Endodermal cell (in vitro differentiated cells): ENCODE results near the gene SLC2A4. TPM values are rescaled to one million over a fixed set of nuclear protein-coding genes. Genes with fewer than 3 reads are reported as not detected.

Experiments
- DNase-seq: peaks from one replicate; pipeline ENCODE4 v3.0.0-alpha.2; 2017
- H3K27ac ChIP-seq: 2 replicates; pipeline ENCODE4 v1.5.1; 2013; ENCODE audit warnings: mild to moderate bottlenecking, low read depth, low read length, moderate library complexity
- H3K27me3 ChIP-seq: 2 replicates; pipeline ENCODE4 v1.6.1; 2013; ENCODE audit warnings: mild to moderate bottlenecking, low read length, moderate library complexity; ENCODE audit not compliant: insufficient read depth, control insufficient read depth, poor library complexity, severe bottlenecking
- H3K36me3 ChIP-seq: 2 replicates; pipeline ENCODE4 v1.7.0; 2013; ENCODE audit warnings: mild to moderate bottlenecking, low read length, moderate library complexity; ENCODE audit not compliant: control insufficient read depth, insufficient read depth
- H3K4me1 ChIP-seq: one replicate; pipeline ENCODE4 v1.7.0; 2013; ENCODE audit warnings: low read length; ENCODE audit not compliant: control insufficient read depth, insufficient read depth
- H3K4me3 ChIP-seq: 2 replicates; pipeline ENCODE4 v1.5.1; 2013; ENCODE audit warnings: mild to moderate bottlenecking, low read length, moderate library complexity
- H3K9ac ChIP-seq: 2 replicates; pipeline ENCODE4 v1.6.1; 2013; ENCODE audit warnings: mild to moderate bottlenecking, low read length, moderate library complexity; ENCODE audit not compliant: poor library complexity, severe bottlenecking; ENCODE audit errors: extremely low read depth
- H3K9me3 ChIP-seq: 2 replicates; pipeline ENCODE4 v1.6.1; 2013; ENCODE audit warnings: mild to moderate bottlenecking, low read length, moderate library complexity; ENCODE audit not compliant: control insufficient read depth
- H3K27ac Mint-ChIP-seq: 2 replicates; pipeline ENCODE4 v1.8.0; 2020; ENCODE audit warnings: mixed read lengths
- H3K27me3 Mint-ChIP-seq: 2 replicates; pipeline ENCODE4 v1.8.0; 2021; ENCODE audit warnings: mild to moderate bottlenecking, mixed read lengths; ENCODE audit not compliant: insufficient read depth
- H3K36me3 Mint-ChIP-seq: 2 replicates; pipeline ENCODE4 v1.8.0; 2020; ENCODE audit warnings: low read depth, mixed read lengths
- H3K4me1 Mint-ChIP-seq: 2 replicates; pipeline ENCODE4 v1.8.0; 2020; ENCODE audit warnings: mixed read lengths
- H3K4me3 Mint-ChIP-seq: 2 replicates; pipeline ENCODE4 v1.8.0; 2020; ENCODE audit warnings: mild to moderate bottlenecking, moderate library complexity, mixed read lengths
- H3K9me3 Mint-ChIP-seq: 2 replicates; pipeline ENCODE4 v1.8.0; 2020; ENCODE audit warnings: mild to moderate bottlenecking, mixed read lengths
- CTCF ChIP-seq: fragments of 200-600 bp; sonication (generic); conservative IDR thresholded peaks from 2 replicates; pipeline ENCODE4 v1.5.0; 2021; ENCODE audit warnings: antibody characterized with exemption, mild to moderate bottlenecking
- WGBS, 2 experiments: methylation state at CpG; one replicate each; pipeline versions ENCODE4 v1.1.5 to v1.1.7; 2013; ENCODE audit warnings: missing lambda C conversion rate in 2 of 2, mixed read lengths in 1 of 2; ENCODE audit not compliant: insufficient coverage in 1 of 2, insufficient read length in 1 of 2; 5-methylcytosine and 5-hydroxymethylcytosine counted together
- total RNA-seq, 2 donors: library from RNA; stranded (reverse); fragmentation: NEBNext Ultra II Directional in 1 of 2; extraction: Animal tissue kit (Norgen Biotek cat#: 25700) in 1 of 2; gene quantifications; 2 replicates in 1 of 2; 3 replicates in 1 of 2; pipeline ENCODE4 v1.2.1, GENCODE V29; 2021

The SLC2A4 gene
- total RNA-seq, 2 donors from 2014 or later = 2.2 to 5.4 TPM

GRCh38 chr17:7296189-7296861 is 14.8 kb downstream of the SLC2A4 start:
- H3K4me3 Mint-ChIP-seq = no peak overlapping the region
- TF ChIP-seq CTCF = peak; percentile 97
- WGBS, 2 experiments = 13 to 23% methylated on average over 10 to 51 of the region's 51 CpGs
- Histone ChIP-seq H3K9me3 (no peaks in the 10 kb centered on the region), H3K27me3 (peaks cover 62% of the 10 kb centered on the region), H3K4me1 (no peaks in the 10 kb centered on the region), H3K9ac (no peak overlapping the region), H3K4me3 (no peak overlapping the region), H3K27ac (no peak overlapping the region), H3K36me3 (no peaks in the 10 kb centered on the region)
- H3K27me3 Mint-ChIP-seq = peaks cover 73% of the 10 kb centered on the region
- H3K9me3 Mint-ChIP-seq = no peaks in the 10 kb centered on the region
- no peaks in the 10 kb centered on the region for H3K36me3 Mint-ChIP-seq
- DNase-seq = peak; percentile 98
- H3K4me1 Mint-ChIP-seq = peaks cover 3% of the 10 kb centered on the region
- H3K27ac Mint-ChIP-seq = no peak overlapping the region

DNA sequence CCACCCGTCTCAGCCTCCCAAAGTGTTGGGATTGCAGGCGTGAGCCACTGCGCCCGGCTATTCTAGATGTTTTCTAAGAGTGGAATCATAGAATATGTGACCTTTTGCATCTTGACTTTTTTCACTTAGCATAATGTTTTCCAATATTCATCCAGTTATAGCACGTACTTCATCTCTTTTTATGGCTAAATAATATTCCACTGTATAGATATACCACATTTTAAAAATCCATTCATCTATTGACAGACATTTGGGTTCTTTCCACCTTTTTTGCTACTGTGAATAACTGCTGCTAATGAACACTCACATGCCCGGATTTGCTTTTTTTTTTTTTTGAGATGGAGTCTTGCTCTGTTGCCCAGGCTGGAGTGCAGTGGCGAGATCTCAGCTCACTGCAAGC is 22.7 kb downstream of the SLC2A4 start:
- TF ChIP-seq CTCF = no peak
- H3K4me3 Mint-ChIP-seq = no peak overlapping the region
- no peaks in the 10 kb centered on the region for H3K9me3 ChIP-seq
- H3K4me1 Mint-ChIP-seq = peaks cover 8% of the 10 kb centered on the region
- H3K9ac ChIP-seq = no peak overlapping the region
- H3K36me3 ChIP-seq = peaks cover under 1% of the 10 kb centered on the region
- no peak overlapping the region for H3K27ac ChIP-seq
- H3K27me3 Mint-ChIP-seq = peaks cover 25% of the 10 kb centered on the region
- H3K27me3 ChIP-seq = peaks cover under 1% of the 10 kb centered on the region
- H3K9me3 Mint-ChIP-seq = no peaks in the 10 kb centered on the region
- 84 to 94% methylated on average over 3 to 7 of the region's 7 CpGs for WGBS, 2 experiments
- peaks cover 5% of the 10 kb centered on the region for H3K36me3 Mint-ChIP-seq
- H3K4me1 ChIP-seq = no peaks in the 10 kb centered on the region
- H3K27ac Mint-ChIP-seq = no peak overlapping the region
- DNase-seq = no peak
- H3K4me3 ChIP-seq = no peak overlapping the region

GRCh38 chr17:7306911-7307685 is 25.6 kb downstream of the SLC2A4 start, which contains the start of gene EIF5A:
Gene EIF5A, plus strand, starts transcription at chr17:7307628. Its CDS starts 2,008 bp downstream, at chr17:7309636.
- Mint-ChIP-seq H3K9me3 (no peaks in the 10 kb centered on the region), H3K4me1 (peaks cover 23% of the 10 kb centered on the region), H3K36me3 (peaks cover 32% of the 10 kb centered on the region), H3K4me3 (peak within 1 kb of the TSS; percentile 88), H3K27ac (peak within 1 kb of the TSS; percentile 99), H3K27me3 (peaks cover 5% of the 10 kb centered on the region)
- no peaks in the 10 kb centered on the region for H3K9me3 ChIP-seq
- H3K4me1 ChIP-seq = no peaks in the 10 kb centered on the region
- H3K27ac ChIP-seq = peak within 1 kb of the TSS; percentile 97
- TF ChIP-seq CTCF = no peak
- H3K4me3 ChIP-seq = peak within 1 kb of the TSS; percentile 99
- 0 to 1% methylated on average over 20 to 64 of the region's 64 CpGs for WGBS, 2 experiments
- H3K36me3 ChIP-seq = peaks cover 28% of the 10 kb centered on the region
- DNase-seq = peak; percentile 100
- peak within 1 kb of the TSS; percentile 91 for H3K9ac ChIP-seq
- H3K27me3 ChIP-seq = no peaks in the 10 kb centered on the region
